Omental fat pad (tissue), 4 donors: ENCODE results near the gene CLASP1. TPM values are rescaled to one million over a fixed set of nuclear protein-coding genes. Genes with fewer than 3 reads are reported as not detected.
"Not testable (repeated sequence)": the region's sequence is repeated elsewhere in the genome, so short reads cannot be mapped to it uniquely, and the experiment has no call there.

ENCODE experiments used
- ATAC-seq: fragments of 150-250 bp; one replicate; pipeline ENCODE4 v1.9.1; 2016; ENCODE audit warnings: mild to moderate bottlenecking, moderate library complexity; ENCODE audit not compliant: low FRiP score
- DNase-seq: peaks from one replicate; pipeline ENCODE4 v3.0.0-alpha.2; 2019; ENCODE audit warnings: low spot score
- total RNA-seq, 4 donors: library from RNA; depleted of rRNA; stranded (reverse); fragments of >200 nt; gene quantifications; one replicate each; pipeline ENCODE4 v1.1.0, GENCODE V29; 2016
- TF ChIP-seq, protein P1 (sequence below), 3 donors: fragments of 450-650 bp; IDR thresholded peaks; one replicate each; pipeline ENCODE4 v1.5.1; 2016 to 2017; ENCODE audit warnings: antibody characterized with exemption in 3 of 3, mild to moderate bottlenecking in 3 of 3, moderate library complexity in 2 of 3

CLASP1 gene
- total RNA-seq, 4 donors from 2014 or later, result 56.2 to 114 (median 64.5) TPM

DNA sequence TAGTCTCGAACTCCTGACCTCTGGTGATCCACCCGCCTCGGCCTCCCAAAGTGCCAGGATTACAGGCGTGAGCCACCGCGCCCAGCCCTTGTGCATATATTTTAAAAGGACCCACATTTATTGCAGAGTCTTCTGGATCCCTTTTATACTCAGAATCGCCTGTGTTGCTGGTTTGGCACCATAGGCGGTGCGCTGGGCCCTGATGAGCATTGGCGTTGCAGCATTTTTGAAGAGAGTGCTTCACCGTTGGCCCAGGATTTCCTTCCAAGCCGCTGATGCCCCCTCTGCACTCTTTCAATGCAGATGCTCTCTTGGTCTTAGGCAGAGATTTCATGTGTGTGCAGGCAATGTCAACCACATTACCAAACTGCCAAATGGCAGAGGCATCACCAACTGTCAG is 350.8 kb downstream of the CLASP1 start:
- ATAC-seq (no peak), DNase-seq (no peak)
- TF ChIP-seq, protein P1, sequence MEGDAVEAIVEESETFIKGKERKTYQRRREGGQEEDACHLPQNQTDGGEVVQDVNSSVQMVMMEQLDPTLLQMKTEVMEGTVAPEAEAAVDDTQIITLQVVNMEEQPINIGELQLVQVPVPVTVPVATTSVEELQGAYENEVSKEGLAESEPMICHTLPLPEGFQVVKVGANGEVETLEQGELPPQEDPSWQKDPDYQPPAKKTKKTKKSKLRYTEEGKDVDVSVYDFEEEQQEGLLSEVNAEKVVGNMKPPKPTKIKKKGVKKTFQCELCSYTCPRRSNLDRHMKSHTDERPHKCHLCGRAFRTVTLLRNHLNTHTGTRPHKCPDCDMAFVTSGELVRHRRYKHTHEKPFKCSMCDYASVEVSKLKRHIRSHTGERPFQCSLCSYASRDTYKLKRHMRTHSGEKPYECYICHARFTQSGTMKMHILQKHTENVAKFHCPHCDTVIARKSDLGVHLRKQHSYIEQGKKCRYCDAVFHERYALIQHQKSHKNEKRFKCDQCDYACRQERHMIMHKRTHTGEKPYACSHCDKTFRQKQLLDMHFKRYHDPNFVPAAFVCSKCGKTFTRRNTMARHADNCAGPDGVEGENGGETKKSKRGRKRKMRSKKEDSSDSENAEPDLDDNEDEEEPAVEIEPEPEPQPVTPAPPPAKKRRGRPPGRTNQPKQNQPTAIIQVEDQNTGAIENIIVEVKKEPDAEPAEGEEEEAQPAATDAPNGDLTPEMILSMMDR (IDR thresholded peaks at IDR 0.05), result no peak

DNA sequence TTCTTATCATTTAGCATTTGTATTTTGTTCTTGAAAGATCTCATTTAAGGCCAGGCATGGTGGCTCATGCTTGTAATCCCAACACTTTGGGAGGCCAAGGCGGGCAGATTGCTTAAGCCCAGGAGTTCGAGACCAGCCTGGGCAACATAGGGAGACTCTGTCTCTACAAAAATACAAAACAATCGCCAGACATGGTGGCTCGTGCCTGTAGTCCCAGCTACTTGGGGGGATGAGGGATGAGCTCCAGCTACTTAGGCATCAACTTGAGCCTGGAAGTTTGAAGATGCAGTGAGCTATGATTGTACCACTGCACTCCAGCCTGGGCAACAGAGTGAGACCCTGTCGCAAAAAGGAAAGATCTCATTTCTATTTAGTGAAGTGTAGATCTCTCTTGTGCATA is 351.4 kb downstream of the CLASP1 start:
- DNase-seq, ATAC-seq: not testable (repeated sequence)

GRCh38 chr2:121297217-121297830 is 351.9 kb downstream of the CLASP1 start:
- ATAC-seq (no peak), DNase-seq (no peak)
- TF ChIP-seq, protein P1 (IDR thresholded peaks at IDR 0.05), result no peak

DNA sequence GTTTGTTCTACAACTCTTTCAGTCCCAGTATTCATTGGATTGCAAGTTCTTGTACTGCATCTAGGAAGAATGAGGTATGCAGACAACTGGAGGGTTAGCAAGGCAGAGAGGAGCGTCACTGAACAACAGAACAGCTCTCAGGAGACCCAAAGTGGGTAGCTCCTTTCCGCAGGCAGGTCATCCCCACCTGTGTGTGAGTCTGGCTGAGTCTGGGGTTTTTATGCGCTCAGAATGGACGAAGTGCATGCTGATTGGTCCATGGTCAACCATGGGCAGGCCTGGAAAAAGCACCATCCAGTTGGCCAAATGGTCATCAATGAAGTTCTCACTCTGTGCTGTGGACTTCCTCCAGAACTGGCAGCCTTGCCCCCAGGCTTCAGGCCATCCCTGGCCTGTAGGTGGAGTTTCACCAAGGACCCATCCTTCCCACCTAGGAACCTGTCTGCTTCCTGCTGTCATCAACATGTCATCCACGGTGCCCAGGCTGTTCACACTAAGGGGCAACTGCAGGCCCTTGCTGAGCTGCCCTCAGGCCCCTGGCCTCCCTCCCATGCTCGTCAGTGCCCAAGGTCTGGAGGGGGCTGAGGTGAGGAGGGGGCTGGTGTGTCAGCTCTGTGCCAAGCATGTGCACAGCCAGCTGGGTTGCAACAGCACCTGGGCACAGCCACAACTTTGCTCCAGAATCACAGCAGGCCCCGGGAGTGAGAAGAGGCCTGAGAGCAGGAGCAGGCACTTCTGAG is 353.2 kb downstream of the CLASP1 start:
- no peak for ATAC-seq
- TF ChIP-seq, protein P1 (IDR thresholded peaks at IDR 0.05), result no peak

DNA sequence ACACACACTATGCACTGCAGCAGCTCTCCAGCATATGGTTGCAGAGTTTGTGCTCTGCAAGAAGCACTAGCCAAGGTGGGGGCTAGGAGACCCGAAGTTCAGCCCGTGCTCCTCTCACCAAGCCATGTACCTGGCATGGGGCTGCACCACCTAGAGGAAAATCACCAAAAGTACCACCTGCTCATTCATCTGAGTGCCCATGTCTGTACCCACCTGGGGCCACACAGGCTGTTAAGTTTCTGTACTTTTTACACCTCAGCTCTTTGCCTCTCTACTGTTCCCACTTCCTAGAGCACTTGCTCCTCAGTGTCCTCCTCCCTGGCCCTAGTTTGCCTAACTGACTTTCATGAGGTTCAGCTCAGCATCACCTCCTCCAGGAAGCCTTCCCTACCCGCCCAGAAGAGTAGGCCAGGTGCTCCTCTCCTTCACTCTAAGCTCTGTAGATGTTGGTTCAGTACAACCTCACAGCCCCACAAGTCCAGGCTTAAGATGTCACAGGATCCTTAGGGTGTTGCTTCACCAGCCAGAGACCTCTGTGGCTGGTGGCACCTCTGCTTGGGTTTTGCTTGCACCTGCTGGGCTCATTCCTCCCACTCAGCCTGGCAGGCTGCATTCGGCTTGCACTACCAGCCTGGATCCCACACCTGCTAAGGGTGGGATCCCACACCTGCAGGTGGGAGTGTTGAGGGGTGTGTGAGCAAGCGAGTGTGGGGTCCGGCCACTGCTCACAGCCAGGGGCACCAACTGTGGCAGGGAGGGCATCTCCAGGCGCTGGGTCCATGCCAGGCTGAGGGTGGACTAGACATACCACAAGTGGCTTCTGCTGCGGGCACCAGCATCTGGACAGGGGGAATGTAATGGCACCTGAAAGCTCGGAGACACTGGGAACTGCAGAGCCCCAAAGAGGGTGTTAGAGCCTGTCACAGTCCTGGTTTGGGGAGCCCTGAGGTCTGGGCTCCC is 354.1 kb downstream of the CLASP1 start:
- ATAC-seq (no peak), DNase-seq (no peak)
- TF ChIP-seq, protein P1 (IDR thresholded peaks at IDR 0.05), result no peak

More for the DNA sequence above, 353.2 kb downstream of the CLASP1 start:
- DNase-seq, result no peak

DNA sequence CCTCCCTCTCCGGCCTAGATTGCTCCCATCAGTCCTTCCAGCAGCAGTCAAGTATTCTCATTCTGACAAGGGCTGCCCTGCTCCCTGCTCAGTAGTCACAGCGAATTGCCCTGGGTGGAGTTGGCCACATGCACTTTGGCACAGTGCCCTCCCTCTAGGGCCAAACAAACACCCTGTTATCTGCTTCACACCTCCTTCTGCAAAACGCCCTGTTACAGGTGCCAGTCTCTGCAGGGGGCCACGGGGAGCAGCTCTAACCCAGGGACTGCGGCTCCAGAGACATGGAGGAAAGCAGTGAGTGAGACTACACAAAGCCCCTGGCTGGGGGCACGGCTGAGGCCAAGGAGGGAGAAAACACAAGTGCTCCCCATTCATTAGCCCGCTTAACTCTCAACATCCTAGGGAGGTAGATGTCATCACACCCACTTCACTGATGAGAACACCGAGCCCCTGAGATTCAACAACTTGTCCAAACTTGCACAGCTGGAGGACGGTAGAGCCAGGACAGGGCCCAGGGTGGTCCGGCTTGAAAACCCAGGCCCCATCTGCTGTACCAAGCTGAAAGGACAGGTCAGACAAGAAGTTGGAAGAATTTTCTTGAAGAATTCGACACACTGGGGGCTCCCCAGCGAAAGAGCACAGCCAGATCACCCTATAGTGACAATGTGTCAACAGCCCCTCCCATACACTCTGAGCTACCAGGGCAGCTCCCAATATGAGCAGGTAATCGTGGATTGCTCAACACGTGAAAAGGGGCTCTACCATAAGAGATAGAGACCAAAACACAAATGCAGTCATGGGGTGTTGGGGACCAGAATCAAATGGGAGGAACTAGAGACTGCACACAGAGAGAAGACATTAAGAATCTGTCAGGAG is 355.6 kb downstream of the CLASP1 start:
- TF ChIP-seq, protein P1 (IDR thresholded peaks at IDR 0.05), result no peak
- DNase-seq (no peak), ATAC-seq (no peak)
